Esophagus muscularis mucosa (tissue), 3 donors: Measurements from ENCODE around the gene BNIP3.

ENCODE experiments used
- CTCF ChIP-seq, 3 experiments: fragments of 200-600 bp in 2 of 3; fragments of 450-650 bp in 1 of 3; sonication (generic) in 2 of 3; IDR thresholded peaks; one replicate each; pipeline ENCODE4 v1.5.1; 2017 to 2019; ENCODE audit warnings: antibody characterized with exemption in 3 of 3, mild to moderate bottlenecking in 2 of 3, moderate library complexity in 1 of 3
- POLR2A ChIP-seq: fragments of 450-650 bp; IDR thresholded peaks from one replicate; pipeline ENCODE4 v1.6.1; 2017; ENCODE audit warnings: antibody characterized with exemption, moderate library complexity, mild to moderate bottlenecking, low read depth

GRCh38 chr10:131994435-131994834, 12.7 kb upstream of the BNIP3 start:
- no peak for TF ChIP-seq CTCF (IDR thresholded peaks at IDR 0.05)
- no peak for TF ChIP-seq POLR2A
